Central memory CD4-positive, alpha-beta T cell (primary cell): ENCODE results near the gene COL9A1.

ENCODE experiments used
- DNase-seq: peaks from one replicate; pipeline ENCODE4 v3.0.0; 2022

The COL9A1 gene

DNA sequence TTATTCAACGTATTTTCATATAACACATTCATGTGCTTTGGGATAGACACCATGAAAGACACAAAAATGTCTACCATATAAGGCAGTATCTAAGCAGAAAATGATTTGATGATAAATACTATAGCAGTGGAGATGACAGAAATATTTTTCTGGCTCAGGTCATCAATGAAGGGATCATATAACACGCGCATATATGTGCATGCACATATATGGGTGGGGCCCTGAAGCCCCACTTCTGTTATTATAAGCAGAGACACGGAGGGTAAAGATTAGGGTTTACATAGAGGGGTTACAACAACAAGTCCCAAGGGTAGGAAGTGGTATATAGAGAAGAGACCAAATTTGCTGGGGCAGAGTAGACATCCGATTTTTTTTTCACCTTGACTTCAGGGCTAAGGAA is 16.0 kb downstream of the COL9A1 start:
- no peak for DNase-seq

DNA sequence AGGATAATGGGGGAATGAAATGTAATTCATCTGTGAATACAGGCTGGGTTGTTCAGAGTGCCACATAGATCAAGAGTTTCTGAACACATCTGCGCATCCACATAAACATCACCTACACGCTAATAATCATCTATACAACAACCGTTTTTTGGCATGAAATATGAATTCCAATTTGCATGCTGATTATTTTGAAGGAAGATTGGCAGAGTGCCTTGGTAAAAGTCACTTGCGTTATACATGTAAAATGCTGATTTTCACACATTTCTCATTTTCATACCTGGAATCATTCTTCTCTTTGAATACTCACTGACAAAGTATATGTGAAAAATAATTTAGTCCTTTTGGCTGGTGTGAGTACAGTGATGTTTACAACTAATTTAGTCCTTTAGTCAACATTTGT is 17.7 kb downstream of the COL9A1 start:
- no peak for DNase-seq

DNA sequence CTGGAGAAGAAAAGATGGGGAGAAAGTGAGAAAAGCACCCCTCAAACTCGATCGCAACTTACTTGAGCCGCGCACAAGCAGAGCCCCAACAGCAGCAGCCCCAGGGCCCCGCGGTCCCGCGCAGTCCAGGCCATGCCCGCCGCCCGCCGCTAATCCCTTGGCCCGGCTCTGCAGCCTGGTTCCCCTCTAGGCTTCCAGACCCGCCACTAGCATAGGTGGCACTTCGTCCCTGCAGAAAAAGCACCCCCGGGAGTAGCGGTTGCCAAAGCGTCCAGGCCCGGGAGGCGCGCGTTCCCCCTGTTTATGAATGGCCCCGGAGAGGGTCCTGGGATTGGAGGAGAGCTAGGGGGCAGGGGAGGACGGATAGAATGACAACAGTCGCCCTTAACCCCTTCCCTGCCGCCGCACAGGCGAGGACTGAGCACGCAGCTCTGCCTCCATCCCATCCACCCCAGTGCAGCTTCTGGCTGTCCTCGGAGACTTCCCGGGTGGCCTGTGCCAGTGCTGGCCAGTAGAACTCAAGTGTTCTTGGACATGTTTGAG is 19.9 kb downstream of the COL9A1 start:
- no peak for DNase-seq

DNA sequence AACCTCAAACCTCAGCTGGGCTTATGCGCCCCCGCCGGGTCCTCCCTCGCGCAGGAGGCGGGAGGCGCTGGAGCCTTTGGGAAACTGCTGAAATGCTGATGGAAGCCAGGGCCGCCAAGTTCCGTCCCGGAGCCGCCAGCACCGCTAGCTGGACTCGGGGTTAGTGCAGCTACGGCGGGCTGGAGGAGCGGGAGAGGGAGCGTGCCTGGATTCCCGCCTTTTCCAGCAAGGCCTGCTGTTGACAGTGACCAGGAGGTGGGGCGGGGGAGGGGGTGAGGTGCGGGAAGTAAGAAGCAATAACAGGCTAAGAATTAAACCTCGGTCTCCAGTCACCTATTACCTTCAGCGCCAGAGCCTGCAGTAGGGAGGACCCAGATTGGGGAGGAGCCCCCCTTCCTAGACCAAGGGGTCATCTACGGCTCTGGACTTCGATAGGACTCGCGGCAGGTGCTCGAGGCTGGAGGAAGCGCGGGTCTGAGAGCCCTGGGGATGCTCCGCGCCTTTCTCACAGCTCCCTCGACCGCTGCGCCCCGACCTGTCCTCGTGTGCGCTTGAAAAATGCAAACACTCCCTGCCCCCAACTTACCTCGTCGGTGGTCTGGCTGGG is 20.5 kb downstream of the COL9A1 start:
- DNase-seq, result no peak

DNA sequence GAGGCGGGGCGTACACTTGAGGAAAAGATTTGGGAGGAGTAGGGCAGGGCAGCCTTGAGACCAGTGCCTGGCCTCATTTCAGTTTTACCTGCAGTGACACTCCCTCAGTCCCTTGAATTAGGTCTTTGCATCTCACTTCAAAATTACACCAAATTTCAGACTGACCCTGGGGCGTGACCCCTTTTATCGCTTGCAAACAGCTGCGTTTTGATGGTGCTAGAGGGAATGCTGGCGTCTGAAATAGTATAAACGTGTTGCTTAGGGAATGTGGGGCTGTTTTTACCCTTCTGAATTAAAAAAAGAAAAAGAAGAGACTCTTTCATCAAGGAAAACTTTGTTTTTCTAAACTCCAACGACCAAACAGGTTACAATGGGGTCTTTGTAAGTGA is 21.0 kb downstream of the COL9A1 start:
- no peak for DNase-seq

DNA sequence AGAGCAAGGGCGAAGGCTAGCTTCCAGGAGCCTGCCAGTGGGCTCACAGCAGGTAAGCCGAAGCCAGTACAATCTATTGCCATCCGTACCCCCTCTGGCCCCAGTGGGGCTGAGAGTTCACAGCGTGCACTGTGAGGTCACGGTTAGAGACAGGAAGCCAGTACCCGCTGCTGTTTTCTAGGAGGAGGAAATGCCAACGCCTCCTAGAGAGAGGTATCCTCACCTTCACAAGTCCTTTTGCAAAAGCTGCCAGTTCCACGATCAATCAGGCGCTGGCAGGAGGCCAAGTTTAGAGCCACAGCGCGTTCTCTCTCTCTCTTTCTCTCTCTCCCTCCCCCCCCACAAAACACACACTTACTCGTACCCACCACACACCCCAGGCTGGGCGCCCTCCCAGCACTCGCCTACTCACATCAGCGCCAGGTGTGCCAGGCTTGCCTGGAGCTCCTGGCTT is 22.5 kb downstream of the COL9A1 start:
- no peak for DNase-seq

DNA sequence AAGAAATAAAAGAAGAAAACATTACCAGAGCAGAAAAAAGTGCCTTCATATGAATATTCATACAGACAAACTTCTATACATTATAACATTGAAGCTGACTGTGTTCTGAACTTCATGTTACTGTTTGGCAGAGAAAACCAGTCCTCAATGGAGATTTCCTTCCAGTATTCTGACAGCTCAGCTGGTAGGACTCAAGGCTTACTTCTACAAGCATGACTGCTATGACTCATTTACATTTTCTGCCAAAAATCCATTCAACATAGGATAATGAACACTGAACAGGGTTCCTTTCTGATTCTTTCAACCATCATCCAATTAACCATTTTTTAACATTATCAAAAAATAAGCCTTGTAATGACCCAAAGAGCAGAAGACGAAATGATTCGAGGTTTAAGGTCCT is 25.4 kb downstream of the COL9A1 start:
- no peak for DNase-seq

DNA sequence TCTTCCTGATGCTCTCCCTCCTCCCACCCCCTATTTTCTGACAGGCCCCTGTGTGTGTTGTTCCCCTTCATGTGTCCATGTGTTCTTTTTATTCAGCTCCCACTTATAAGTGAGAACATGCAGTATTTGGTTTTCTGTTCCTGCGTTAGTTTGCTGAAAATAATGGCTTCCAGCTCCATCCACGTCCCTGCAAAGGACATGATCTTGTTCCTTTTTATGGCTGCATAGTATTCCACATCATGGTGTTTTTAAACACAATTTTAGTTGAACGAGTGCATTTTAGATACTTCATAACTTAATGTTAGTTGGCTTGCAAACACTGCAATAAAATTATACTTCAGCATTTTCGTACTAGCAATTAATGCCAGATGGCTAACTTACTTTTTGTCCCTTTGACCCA is 28.5 kb downstream of the COL9A1 start:
- no peak for DNase-seq

DNA sequence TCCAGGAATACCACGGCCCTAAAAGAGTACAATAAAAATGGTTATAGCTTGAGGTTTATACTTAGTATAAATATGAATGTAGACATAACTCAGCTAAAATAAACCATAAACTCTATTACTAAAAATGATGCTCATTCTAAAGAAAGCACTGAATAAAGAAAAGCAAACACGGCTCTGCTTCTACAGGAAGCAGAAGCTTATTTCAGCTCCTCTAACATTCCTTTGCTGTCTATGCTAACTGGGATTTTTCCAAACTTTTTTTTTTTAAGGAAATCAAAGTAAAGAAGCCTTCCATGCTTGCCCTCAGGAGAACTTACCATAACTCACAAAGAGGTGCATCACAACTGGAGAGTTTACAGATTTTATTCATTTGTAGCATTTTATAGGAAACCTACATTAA is 30.8 kb downstream of the COL9A1 start:
- no peak for DNase-seq

DNA sequence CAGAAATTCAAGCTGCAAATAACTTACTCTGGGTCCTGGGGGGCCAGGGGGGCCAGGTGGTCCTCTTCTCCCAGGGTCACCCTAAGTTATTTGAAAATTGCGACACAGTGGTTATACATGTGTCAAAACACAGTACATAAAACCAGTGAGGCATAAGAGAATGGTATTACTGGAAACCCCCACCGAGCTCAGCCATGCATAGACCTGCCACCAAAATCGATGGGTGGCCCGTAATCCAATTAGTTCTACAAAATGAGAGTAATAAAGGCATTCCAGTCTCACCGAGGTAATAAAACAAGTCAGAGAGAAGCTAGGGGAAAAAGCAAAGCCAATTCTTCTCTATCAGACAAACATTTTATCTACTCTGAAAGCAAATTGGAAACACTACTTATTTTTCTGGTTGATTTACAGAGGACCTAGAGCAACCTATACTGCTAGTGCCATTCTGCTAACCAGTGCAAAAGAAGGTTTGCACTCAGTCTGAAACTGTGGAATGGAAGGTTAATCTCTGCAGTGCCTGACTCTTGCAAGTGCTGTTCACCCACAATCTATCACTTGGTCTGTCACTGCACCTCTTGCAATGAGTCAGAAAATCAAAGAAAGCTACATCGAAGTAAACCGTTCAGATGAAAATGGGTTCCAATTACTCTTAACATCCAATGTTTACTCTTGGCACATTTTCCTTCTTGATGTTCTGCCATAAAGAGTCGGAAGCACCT is 32.4 kb downstream of the COL9A1 start:
- DNase-seq, result no peak

DNA sequence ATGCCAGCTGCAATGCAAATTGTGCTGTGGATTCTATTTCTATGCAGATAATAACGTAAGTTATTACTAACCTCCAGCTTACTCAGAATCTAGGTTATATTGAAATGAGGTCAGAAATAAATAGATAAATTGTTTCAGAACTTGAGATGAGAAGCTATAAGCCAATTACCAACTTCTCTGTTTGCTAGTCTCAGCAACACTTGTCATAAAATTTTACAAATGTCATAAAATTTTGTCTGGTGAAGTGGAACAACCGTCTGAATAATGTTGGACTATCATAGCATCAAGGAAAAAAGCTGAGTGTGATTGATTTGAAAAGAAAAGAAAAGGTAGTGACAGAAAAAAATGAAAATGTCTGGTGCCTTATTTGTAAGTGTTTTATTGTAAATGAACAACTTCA is 36.7 kb downstream of the COL9A1 start:
- no peak for DNase-seq

DNA sequence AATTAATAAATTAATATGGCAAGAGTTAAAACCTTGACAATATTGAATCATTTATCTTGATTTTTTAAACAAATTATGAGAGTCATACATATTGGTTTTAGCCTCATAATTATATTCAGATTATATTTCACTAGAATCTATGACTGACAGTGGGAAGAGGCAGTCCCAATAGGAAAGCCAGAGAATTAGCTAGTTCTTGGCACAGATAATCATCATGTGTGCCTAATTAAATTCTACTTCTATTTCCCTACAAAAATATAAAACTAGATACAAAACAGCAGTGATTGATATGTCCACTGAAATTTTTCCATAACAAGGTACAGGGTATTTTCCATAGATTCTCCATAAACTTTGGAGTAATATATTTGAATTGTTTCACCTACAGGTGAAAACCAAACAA is 38.6 kb downstream of the COL9A1 start:
- DNase-seq, result no peak

DNA sequence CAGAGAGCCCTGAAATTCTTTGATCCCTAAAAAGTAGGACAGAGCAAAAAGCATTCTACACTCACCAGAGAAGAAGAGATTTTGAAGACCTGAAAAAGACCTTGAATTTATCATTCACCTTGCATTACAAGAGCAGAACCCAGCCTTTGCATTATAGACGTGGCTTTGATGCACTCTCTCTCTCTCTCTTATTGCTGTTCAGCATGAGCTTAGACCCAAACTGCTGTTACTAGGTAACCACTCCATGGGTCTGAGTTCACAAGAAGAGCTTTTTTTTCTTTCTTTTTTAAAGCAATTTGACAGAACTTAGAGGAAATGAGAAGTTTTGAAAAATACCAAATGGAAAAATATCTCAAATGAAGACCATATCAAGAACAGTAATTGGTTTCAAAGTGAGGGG is 44.4 kb downstream of the COL9A1 start:
- DNase-seq, result no peak

DNA sequence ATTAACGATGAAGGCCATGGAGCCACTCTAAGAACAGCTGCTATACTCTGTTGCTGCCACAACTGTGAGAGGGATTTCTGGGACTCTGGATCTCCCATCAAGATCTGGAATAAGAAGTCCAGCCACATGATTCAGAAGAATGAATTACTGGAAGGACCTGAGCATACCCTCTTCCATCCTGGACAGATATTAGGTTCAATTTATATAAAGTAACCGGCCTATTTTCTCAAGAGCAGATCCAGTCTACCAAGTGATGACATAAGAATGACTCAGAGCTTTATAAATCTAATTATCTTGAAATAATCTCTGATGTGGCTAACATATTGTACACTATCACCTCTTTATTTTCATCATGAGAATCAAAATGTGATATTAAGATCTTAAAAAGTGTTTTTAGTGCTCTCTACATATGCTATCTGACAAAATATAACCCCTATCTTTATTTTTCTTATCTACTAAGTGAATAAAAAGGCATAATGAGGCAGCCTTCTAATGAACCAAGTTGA is 45.1 kb downstream of the COL9A1 start:
- no peak for DNase-seq

DNA sequence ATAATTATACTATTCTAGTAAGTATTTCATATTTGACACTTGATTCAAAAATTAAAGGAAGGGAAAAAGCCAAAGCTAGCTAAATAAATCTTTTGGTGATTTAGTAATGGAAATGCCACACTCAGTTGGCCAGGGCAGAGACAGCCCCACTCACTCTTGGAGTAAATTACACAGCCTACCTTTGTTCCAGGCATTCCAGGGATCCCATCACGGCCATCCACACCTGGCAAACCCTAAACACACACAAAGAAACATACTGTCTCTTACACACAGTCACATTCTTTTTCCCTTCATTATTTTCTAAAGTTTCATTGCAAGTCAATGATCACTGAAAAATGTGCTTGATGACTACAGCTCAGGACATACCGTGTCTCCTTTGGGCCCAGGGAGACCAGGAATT is 48.1 kb downstream of the COL9A1 start:
- no peak for DNase-seq

DNA sequence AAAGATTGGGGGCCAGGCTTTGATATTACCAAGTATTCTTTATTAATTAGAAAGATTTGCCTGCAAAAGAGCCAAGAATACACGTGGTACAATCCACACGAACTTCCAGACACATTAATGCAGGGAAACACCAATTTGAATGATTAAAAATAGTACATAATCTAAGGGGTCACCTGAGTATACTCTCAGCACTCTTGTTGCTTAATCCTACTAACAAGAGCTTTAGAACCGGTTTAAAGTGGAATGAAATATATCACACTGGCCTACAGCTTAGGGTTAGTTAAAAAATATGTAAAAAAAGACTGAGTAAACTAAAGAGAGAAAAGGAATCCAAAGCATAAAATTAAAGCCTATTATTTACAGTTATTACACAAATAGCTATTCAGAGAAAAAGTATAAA is 49.0 kb downstream of the COL9A1 start:
- no peak for DNase-seq

DNA sequence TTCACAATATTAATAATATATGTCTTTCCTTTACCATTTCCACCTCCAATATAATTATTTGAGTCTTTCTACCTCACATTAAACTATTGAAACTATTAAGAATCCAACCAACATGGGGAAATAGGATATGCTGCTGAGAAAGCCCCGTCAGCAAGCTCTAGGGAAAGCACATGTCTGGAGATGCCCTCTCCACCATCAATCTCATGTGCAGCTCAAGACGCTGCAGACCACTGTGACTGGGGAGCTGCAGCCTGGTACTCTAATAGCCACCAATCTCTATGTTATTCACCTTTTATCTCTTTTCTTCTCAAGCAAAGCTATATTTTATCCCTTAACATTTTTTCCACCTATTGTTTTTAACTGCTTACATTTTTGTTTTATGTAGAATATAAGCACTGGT is 50.3 kb downstream of the COL9A1 start:
- DNase-seq, result no peak

DNA sequence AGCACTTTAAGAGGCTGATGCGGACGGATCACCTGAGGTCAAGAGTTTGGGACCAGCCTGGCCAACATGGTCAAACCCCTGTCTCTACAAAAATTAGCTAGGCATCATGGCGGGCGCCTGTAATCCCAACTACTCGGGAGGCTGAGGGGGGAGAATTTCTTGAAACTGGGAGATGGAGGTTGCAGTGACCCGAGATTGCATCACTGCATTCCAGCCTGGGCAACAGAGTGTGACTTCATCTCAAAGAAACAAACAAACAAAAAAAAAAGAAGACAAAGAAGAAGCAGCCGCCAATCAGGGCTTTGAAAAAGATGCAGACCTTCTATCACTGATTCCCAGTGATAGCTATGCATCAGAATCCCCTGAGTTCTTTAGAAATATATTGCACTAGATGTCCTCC is 56.8 kb downstream of the COL9A1 start:
- DNase-seq, result no peak

DNA sequence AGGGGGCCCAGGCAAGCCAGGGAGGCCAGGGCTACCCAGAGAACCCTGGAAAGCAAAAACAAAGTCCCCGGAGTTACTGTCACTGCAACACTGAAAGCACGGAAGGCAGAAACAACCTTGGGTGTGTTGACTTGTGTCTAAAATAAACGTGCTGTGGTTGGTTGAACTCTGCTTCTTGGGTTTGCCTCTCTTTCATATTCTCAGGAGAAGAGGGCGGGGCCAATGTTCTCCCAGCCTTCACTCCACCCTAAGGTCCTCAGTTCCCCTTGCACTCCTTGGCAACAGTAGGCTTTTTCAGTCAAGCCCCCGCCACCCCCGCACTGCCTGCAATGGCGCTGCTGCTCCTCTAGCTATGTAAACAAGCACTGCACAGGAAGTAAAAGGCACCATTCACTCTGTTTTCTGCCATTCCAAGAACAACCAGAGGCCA is 60.9 kb downstream of the COL9A1 start:
- no peak for DNase-seq

DNA sequence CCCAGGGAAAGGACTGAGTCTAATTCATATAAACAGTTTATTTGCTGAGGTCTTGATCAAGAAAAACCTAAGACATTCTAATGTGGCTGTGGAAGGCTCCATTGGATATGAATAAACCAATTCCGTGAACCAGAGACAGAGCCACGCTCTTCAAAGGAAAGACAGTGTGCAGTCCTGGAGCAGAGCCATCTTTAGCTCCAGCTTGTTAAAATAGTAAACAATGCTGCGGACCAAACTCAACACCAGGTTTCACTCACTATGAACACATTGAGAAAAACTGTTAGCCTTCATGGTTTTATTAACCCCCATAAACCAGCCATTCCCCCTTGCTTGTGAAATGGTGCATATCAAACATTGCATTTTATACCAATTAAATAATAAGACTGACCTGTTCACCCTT is 61.9 kb downstream of the COL9A1 start:
- no peak for DNase-seq

DNA sequence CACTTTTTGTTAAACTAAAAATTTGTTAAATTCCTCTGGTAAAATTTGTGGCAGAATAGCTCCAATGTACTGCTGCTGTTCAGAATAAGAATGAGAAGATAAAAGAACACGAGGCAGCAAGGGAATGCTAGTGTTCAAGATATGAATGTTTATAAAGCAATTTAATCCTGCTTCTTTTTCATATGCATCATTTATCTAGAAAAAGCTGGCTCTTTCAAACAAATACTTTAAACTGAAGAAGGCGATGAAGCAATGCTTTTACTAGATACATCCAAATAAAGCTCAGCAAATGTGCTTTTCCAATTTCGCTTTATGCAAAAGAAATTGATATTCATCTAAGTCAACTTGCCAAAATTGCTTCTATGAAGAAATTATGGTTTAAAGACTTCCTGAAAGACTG is 66.5 kb downstream of the COL9A1 start:
- DNase-seq, result no peak

DNA sequence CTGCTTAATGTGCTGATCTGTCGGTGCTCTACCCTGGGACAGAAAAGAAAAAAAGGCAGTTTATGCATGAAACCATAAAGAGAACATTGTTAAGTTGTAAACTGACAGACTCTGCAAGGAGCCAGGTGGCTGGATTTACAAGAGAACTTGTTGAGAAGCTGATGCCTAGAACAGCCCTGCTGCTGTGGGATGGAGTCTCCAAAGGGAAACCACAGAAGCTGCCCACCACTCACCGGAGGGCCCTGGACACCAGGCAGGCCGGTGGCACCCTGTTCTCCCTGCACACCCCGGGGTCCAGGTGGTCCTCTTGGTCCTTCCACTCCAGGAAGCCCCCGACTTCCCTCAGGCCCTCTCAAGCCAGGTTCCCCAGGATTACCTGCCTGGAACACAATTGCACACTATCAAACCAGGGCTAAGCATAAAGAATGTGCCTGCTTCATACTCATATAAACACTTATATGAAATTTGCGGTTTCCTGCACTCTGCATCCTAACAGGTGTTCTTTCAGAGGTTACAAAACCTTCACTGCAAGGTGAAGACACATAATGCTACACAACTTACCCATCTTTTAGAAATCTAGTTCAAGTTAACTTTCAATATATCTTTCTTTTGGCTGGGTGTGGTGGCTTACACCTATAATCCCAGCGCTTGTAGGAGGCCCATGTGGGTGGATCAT is 68.2 kb downstream of the COL9A1 start:
- DNase-seq, result no peak

DNA sequence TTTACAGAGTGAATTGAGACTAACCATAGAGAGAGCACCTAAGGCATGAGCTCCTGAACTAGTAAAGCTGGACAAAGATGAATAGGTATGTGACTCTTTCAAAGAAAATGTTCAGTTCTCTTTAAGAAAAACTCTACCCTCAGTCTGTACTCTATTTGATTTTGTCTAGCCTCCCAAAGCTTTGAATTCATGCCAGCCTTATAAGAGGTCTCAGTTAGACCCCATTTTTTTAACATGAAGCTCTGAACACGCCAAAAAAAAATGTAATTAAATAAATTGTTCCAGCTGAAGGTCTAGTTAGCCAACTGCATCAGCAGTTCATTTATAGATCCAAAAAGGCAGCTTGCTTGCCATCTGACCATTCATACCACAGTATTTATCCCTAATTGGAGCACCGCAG is 71.6 kb downstream of the COL9A1 start:
- no peak for DNase-seq

DNA sequence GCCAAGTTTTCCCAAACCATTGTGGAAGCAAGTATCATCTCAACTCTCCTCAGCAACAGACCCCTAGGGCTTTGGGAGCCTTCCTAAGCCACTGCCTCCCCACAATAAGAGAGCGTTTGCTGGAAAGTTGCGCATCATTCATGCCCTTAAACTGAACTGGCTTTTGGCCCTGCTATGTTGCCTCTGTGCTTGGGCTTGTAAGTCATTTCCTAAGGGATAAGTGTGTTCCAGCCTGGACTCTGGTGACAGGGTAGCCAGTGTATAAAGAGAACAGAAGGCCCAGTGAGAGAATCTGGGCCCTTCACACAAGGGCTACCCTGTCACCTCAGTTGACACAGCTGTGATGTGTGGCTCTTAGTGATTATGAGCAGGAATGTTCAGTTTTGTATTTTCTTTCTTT is 77.8 kb downstream of the COL9A1 start:
- no peak for DNase-seq
